SK-N-SH (cell line): ENCODE data around the gene DYRK2. TPM values are rescaled to one million over a fixed set of nuclear protein-coding genes. Genes with fewer than 3 reads are reported as not detected.

Experiments
- CTCF ChIA-PET: fragments of 300-600, 350-600 bp; formaldehyde crosslinking; extraction: SDS; loops from one replicate; lab custom pipeline; 2021; lab: Yijun Ruan, JAX
- POLR2A ChIA-PET: fragments of 350-600 bp; sonication (Branson Sonifier 250); formaldehyde crosslinking; extraction: SDS; loops from one replicate; lab custom pipeline; 2020; ENCODE audit warnings: antibody characterized with exemption, inconsistent platforms; lab: Yijun Ruan, JAX
- DNase-seq: peaks from one replicate; pipeline ENCODE4 v3.0.0; 2012
- H2AFZ ChIP-seq: fragments of 200-600 bp; sonication (generic); 2 replicates; pipeline ENCODE4 v1.8.1; 2016; ENCODE audit warnings: antibody characterized with exemption, mild to moderate bottlenecking, low read depth
- H3F3A ChIP-seq: fragments of 200-600 bp; sonication (generic); replicated peaks from 2 replicates; pipeline ENCODE3; 2016; ENCODE audit warnings: antibody characterized with exemption, mild to moderate bottlenecking; ENCODE audit not compliant: insufficient read depth
- H3K27ac ChIP-seq, 2 experiments: fragments of 200-500 bp in 1 of 2; fragments of 200-600 bp in 1 of 2; sonication (Bioruptor generic) in 1 of 2; sonication (generic), shearing (Covaris generic) in 1 of 2; 2 replicates each; pipeline versions ENCODE4 v1.5.1 to v1.6.1; 2014 to 2016; ENCODE audit warnings: low read depth in 2 of 2, inconsistent platforms in 1 of 2, low read length in 1 of 2, mild to moderate bottlenecking in 1 of 2, mixed read lengths in 1 of 2
- H3K27me3 ChIP-seq: fragments of 200-600 bp; sonication (generic), shearing (Covaris generic); 2 replicates; pipeline ENCODE4 v1.6.1; 2016; ENCODE audit warnings: mixed run types; ENCODE audit not compliant: insufficient read depth
- H3K36me3 ChIP-seq, 2 experiments: fragments of 200-500 bp in 1 of 2; fragments of 200-600 bp in 1 of 2; sonication (Bioruptor generic) in 1 of 2; sonication (generic) in 1 of 2; replicated peaks in 1 of 2; 2 replicates each; pipeline versions ENCODE3 to v1.5.1; 2014 to 2016; ENCODE audit warnings: low read length in 1 of 2, mild to moderate bottlenecking in 1 of 2; ENCODE audit not compliant: insufficient read depth in 2 of 2, control insufficient read depth in 1 of 2
- H3K4me1 ChIP-seq, 2 experiments: fragments of 200-500 bp in 1 of 2; fragments of 200-600 bp in 1 of 2; sonication (Bioruptor generic) in 1 of 2; sonication (generic), shearing (Covaris generic) in 1 of 2; 2 replicates each; pipeline versions ENCODE4 v1.5.1 to v1.6.1; 2014 to 2016; ENCODE audit warnings: low read depth in 1 of 2, low read length in 1 of 2, mixed run types in 1 of 2; ENCODE audit not compliant: insufficient read depth in 2 of 2, control insufficient read depth in 1 of 2
- H3K4me2 ChIP-seq: fragments of 200-600 bp; sonication (generic), shearing (Covaris generic); 2 replicates; pipeline ENCODE4 v1.6.1; 2017; ENCODE audit warnings: mixed run types
- H3K4me3 ChIP-seq, 2 experiments: fragments of 200-500 bp in 1 of 2; fragments of 200-600 bp in 1 of 2; sonication (Bioruptor generic) in 1 of 2; sonication (generic), shearing (Covaris generic) in 1 of 2; 2 replicates each; pipeline versions ENCODE4 v1.5.1 to v1.8.1; 2014 to 2016; ENCODE audit warnings: low read depth in 2 of 2, inconsistent platforms in 1 of 2, low read length in 1 of 2, mild to moderate bottlenecking in 1 of 2, mixed read lengths in 1 of 2, moderate library complexity in 1 of 2
- H3K79me2 ChIP-seq: fragments of 200-600 bp; sonication (generic); 2 replicates; pipeline ENCODE4 v1.8.1; 2017; ENCODE audit warnings: mild to moderate bottlenecking; ENCODE audit not compliant: insufficient read depth
- H3K9ac ChIP-seq: fragments of 200-600 bp; sonication (generic); 2 replicates; pipeline ENCODE4 v1.6.1; 2017; ENCODE audit warnings: mixed run types
- H3K9me2 ChIP-seq: fragments of 200-600 bp; sonication (generic); 2 replicates; pipeline ENCODE4 v1.6.1; 2017; ENCODE audit warnings: mixed run types
- H3K9me3 ChIP-seq: fragments of 200-600 bp; sonication (generic); 2 replicates; pipeline ENCODE4 v1.6.1; 2017; ENCODE audit warnings: mixed run types, mild to moderate bottlenecking, moderate library complexity
- H4K20me1 ChIP-seq: fragments of 200-600 bp; sonication (generic); 2 replicates; pipeline ENCODE4 v1.6.1; 2017; ENCODE audit warnings: mild to moderate bottlenecking, mixed run types; ENCODE audit not compliant: insufficient read depth
- CHD2 ChIP-seq: fragments of 150-350 bp; IDR thresholded peaks from 2 replicates; pipeline ENCODE4 v1.6.1; 2018; ENCODE audit warnings: low read length; ENCODE audit not compliant: partially characterized antibody
- ELF1 ChIP-seq: IDR thresholded peaks from 2 replicates; pipeline ENCODE4 v1.4.0; 2012
- FOXM1 ChIP-seq: IDR thresholded peaks from 2 replicates; pipeline ENCODE4 v1.4.0; 2012; ENCODE audit warnings: low read depth, mild to moderate bottlenecking
- GABPA ChIP-seq: IDR thresholded peaks from 2 replicates; pipeline ENCODE4 v1.4.0; 2012; ENCODE audit warnings: low read depth, mild to moderate bottlenecking
- GATA2 ChIP-seq: sonication (generic); formaldehyde crosslinking; IDR thresholded peaks from 2 replicates; pipeline ENCODE4 v1.5.0; 2020; ENCODE audit warnings: mild to moderate bottlenecking, missing genetic modification reagents
- IRF3 ChIP-seq: fragments of 150-350 bp; IDR thresholded peaks from 2 replicates; pipeline ENCODE4 v1.6.1; 2016; ENCODE audit warnings: mild to moderate bottlenecking, low read depth, low read length
- JUND ChIP-seq: IDR thresholded peaks from 2 replicates; pipeline ENCODE4 v1.4.0; 2012
- MAX ChIP-seq: IDR thresholded peaks from 2 replicates; pipeline ENCODE4 v1.4.0; 2012; ENCODE audit warnings: low read depth
- MEF2A ChIP-seq: IDR thresholded peaks from 2 replicates; pipeline ENCODE4 v1.4.0; 2012; ENCODE audit warnings: low read depth, borderline replicate concordance
- MXI1 ChIP-seq: IDR thresholded peaks from 2 replicates; pipeline ENCODE4 v1.6.1; 2012; ENCODE audit warnings: mild to moderate bottlenecking, low read depth, low read length, improper control_type of control experiment
- NFIC ChIP-seq: IDR thresholded peaks from 2 replicates; pipeline ENCODE4 v1.4.0; 2012; ENCODE audit warnings: borderline replicate concordance
- NRF1 ChIP-seq: IDR thresholded peaks from 2 replicates; pipeline ENCODE4 v1.6.1; 2012; ENCODE audit warnings: low read depth, mild to moderate bottlenecking, low read length
- RCOR1 ChIP-seq: fragments of 150-350 bp; IDR thresholded peaks from 2 replicates; pipeline ENCODE4 v1.6.1; 2017; ENCODE audit warnings: antibody characterized with exemption, low read length
- REST ChIP-seq: IDR thresholded peaks from 2 replicates; pipeline ENCODE4 v1.6.1; 2012; ENCODE audit warnings: mild to moderate bottlenecking, low read depth, low read length, moderate library complexity
- RFX5 ChIP-seq: IDR thresholded peaks from 2 replicates; pipeline ENCODE4 v1.6.1; 2012; ENCODE audit warnings: mild to moderate bottlenecking, improper control_type of control experiment, low read length
- RXRA ChIP-seq: IDR thresholded peaks from 2 replicates; pipeline ENCODE4 v1.4.0; 2012; ENCODE audit warnings: low read depth, mild to moderate bottlenecking, borderline replicate concordance
- SIN3A ChIP-seq: IDR thresholded peaks from 2 replicates; pipeline ENCODE4 v1.6.1; 2012; ENCODE audit warnings: low read depth, mild to moderate bottlenecking, low read length, moderate library complexity, borderline replicate concordance
- TAF1 ChIP-seq: IDR thresholded peaks from 2 replicates; pipeline ENCODE4 v1.6.1; 2012; ENCODE audit warnings: low read depth, mild to moderate bottlenecking, low read length, moderate library complexity, borderline replicate concordance
- TEAD4 ChIP-seq: IDR thresholded peaks from 2 replicates; pipeline ENCODE4 v1.4.0; 2012; ENCODE audit warnings: mild to moderate bottlenecking, borderline replicate concordance; ENCODE audit not compliant: insufficient read depth
- USF2 ChIP-seq: fragments of 150-350 bp; IDR thresholded peaks from 2 replicates; pipeline ENCODE4 v1.6.1; 2017; ENCODE audit warnings: antibody characterized with exemption, low read length, low read depth, borderline replicate concordance
- YY1 ChIP-seq: IDR thresholded peaks from 2 replicates; pipeline ENCODE4 v1.4.0; 2012; ENCODE audit warnings: low read depth, mild to moderate bottlenecking
- WGBS: methylation state at CpG from one replicate; pipeline ENCODE4 v1.1.6; 2017; ENCODE audit warnings: low lambda C conversion rate; 5-methylcytosine and 5-hydroxymethylcytosine counted together
- polyA plus RNA-seq, 3 experiments: library from polyadenylated mRNA; depleted of rRNA; stranded (reverse); fragments of >200 nt; gene quantifications; 2 replicates each; pipeline ENCODE4 v1.2.3, GENCODE V29; 2012

DYRK2 gene
- polyA plus RNA-seq, 1 of the 3 experiments (the other 2 are of a cell fraction), result 48.8 TPM

GRCh38 chr12:67662910-67663538 lies 14.5 kb downstream of the DYRK2 start (continued):
- TF ChIP-seq REST (no peak), CHD2 (no peak), MEF2A (peak; percentile 73), RFX5 (no peak), MXI1 (no peak), YY1 (peak; percentile 22; the same call in 1 of the 2 replicates), NRF1 (no peak), MAX (peak; percentile 73; the same call in 1 of the 2 replicates)

GRCh38 chr12:67664171-67664570 lies 15.6 kb downstream of the DYRK2 start:
- no peak overlapping the region for H3K4me3 ChIP-seq
- H3K36me3 ChIP-seq, result peaks cover 25 to 51% of the 10 kb centered on the region in 2 experiments
- DNase-seq, result no peak
- H4K20me1 ChIP-seq, result no peaks in the 10 kb centered on the region
- H2AFZ ChIP-seq, result no peak overlapping the region
- ChIA-PET POLR2A (interaction anchor here (0.7 kb wide), 1 partner anchor 256 kb away, joined by 3 read pairs; no protein-coding TSS in a partner anchor), CTCF (interaction anchor here (1.2 to 1.8 kb wide), 3 partner anchors 64 to 279 kb away, joined by 3 to 5 read pairs (median 4); no protein-coding TSS in a partner anchor)
- H3F3A ChIP-seq, result peaks cover 53% of the 10 kb centered on the region
- no peaks in the 10 kb centered on the region for H3K9me2 ChIP-seq
- peak overlapping the region in 1 of 2 experiments; percentile 96; a peak in 2 of 4 replicates for H3K27ac ChIP-seq
- H3K9ac ChIP-seq, result no peak overlapping the region
- H3K79me2 ChIP-seq, result peaks cover 91% of the 10 kb centered on the region
- H3K4me2 ChIP-seq, result no peak overlapping the region
- H3K27me3 ChIP-seq, result no peaks in the 10 kb centered on the region
- no peaks in the 10 kb centered on the region for H3K9me3 ChIP-seq
- WGBS, result 92% methylated on average over 2 of the region's 2 CpGs
- H3K4me1 ChIP-seq, result peaks cover 31 to 63% of the 10 kb centered on the region in 2 experiments
- TF ChIP-seq MEF2A (no peak), YY1 (no peak), SIN3A (no peak), RCOR1 (no peak), TEAD4 (no peak), JUND (no peak), REST (no peak), GATA2 (CRISPR knock-in tag) (no peak), TAF1 (no peak), GABPA (no peak), IRF3 (no peak), NFIC (no peak), RXRA (no peak), FOXM1 (no peak), MXI1 (no peak), USF2 (no peak), ELF1 (no peak)
